ENCODE results near the gene BTBD16. TPM values are rescaled to one million over a fixed set of nuclear protein-coding genes. Genes with fewer than 3 reads are reported as not detected.
A peak's percentile ranks its signal among the peaks of the same experiment; 100 is the strongest.

The BTBD16 gene
- total RNA-seq, 4 donors from 2014 or later, result 0.42 to 1.2 TPM; not detected in 2

GRCh38 chr10:122363311-122363710 is 92.2 kb downstream of the BTBD16 start:
- no peak for DNase-seq (ENCODE audit: low spot score in 2 of 2)
- Histone ChIP-seq H3K9me3 (peaks cover 0 to 9% (median 2%) of the 10 kb centered on the region in 4 donors), H3K27me3 (no peaks in the 10 kb centered on the region), H3K36me3 (no peaks in the 10 kb centered on the region), H3K27ac (no peak overlapping the region), H3K4me1 (peaks cover 0 to 1% (median 0%) of the 10 kb centered on the region in 4 donors), H3K4me3 (no peak overlapping the region)
- WGBS, 2 donors, result 93 to 97% methylated on average over 2 of the region's 2 CpGs
- TF ChIP-seq EP300 (IDR thresholded peaks at IDR 0.05) (no peak), POLR2A (IDR thresholded peaks at IDR 0.05) (no peak)
- TF ChIP-seq, protein P1, sequence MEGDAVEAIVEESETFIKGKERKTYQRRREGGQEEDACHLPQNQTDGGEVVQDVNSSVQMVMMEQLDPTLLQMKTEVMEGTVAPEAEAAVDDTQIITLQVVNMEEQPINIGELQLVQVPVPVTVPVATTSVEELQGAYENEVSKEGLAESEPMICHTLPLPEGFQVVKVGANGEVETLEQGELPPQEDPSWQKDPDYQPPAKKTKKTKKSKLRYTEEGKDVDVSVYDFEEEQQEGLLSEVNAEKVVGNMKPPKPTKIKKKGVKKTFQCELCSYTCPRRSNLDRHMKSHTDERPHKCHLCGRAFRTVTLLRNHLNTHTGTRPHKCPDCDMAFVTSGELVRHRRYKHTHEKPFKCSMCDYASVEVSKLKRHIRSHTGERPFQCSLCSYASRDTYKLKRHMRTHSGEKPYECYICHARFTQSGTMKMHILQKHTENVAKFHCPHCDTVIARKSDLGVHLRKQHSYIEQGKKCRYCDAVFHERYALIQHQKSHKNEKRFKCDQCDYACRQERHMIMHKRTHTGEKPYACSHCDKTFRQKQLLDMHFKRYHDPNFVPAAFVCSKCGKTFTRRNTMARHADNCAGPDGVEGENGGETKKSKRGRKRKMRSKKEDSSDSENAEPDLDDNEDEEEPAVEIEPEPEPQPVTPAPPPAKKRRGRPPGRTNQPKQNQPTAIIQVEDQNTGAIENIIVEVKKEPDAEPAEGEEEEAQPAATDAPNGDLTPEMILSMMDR (IDR thresholded peaks at IDR 0.05), result no peak

DNA sequence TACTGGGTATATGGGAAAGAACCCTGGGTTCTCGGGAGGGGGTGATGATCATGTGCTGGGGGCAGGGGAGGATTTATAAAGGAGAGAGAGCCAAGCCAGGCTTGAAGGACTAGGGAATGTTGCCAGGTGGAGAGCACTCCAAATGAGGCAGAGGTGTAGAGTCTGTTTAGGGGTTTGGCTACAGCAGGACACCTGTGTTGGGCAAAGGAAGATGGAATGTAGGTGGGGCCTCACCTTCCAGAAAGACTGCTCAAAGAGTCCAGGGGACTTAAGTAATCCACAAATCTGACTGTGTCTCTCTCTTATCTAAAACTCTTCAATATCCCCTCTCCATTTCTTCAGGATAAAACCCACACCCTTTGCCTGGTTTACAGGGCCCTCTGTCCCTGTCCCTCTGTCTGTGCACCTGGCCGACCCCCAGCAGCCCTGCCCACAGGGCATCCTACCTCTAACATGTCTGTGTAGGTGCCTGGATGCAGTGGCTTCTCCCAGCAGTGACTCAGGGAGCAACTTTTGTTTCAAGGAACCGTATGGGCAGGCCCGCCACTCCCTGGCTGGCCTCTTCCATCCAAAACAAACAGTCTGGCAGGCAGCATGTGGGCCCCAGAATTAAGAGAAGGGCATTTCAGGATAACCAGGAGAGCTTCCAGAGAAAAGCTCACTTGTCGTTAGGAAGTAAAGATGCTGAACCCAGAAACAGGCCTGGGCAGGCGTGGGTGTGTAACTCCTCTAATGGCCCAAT is 92.8 kb downstream of the BTBD16 start:
- TF ChIP-seq, protein P1 (IDR thresholded peaks at IDR 0.05), result no peak
- TF ChIP-seq POLR2A (IDR thresholded peaks at IDR 0.05), result no peak
- no peak for TF ChIP-seq EP300 (IDR thresholded peaks at IDR 0.05)
- H3K27ac ChIP-seq, result no peak overlapping the region
- no peak overlapping the region for H3K4me3 ChIP-seq
- peaks cover 0 to 7% (median 0%) of the 10 kb centered on the region in 4 donors for H3K4me1 ChIP-seq
- no peaks in the 10 kb centered on the region for H3K27me3 ChIP-seq
- no peaks in the 10 kb centered on the region for H3K36me3 ChIP-seq
- DNase-seq (ENCODE audit: low spot score in 2 of 2), result no peak
- peaks cover 0 to 3% (median 2%) of the 10 kb centered on the region in 4 donors for H3K9me3 ChIP-seq
- 61% methylated on average over 6 of the region's 6 CpGs for WGBS, 2 donors

DNA sequence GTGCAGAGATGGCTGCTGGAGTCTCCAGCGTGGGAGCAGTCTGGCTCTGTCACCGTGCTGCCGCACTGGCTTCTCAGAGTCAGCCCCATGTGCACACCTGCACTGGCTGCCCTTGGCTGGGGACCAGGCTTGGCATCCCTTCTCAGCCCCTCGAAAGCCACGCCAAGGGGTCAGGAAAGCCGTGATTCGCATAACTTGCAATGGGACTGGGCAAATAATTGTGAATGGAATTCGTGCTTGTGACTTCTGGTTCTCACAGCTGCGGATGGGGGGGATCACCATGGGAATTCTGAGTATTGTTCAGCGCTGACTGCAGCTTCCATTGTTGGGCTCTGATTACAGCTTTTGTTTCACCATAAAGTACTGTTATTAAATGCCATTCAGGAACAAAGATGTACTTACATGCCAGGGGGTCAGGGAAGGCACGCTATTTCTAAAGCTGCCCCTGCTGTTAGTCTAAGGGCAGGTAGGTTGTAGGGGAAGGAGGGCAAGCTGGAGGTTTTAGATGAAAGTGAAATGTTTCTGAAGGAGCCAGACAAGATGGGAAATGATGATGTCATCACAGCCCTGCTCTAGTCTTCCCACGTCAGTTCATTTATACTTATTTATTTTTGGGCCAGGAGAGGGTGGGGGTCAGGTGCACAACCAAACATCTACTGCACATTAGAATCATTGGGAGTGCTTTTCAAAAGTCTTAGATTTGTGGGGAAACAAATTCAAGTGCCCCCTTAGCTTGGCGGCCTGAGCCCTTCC is 97.6 kb downstream of the BTBD16 start:
- H3K4me3 ChIP-seq, result peak overlapping the region in 1 of 4 donors; percentile 13
- WGBS, 2 donors, result 28 to 41% methylated on average over 13 of the region's 13 CpGs
- no peak for DNase-seq (ENCODE audit: low spot score in 2 of 2)
- TF ChIP-seq POLR2A (IDR thresholded peaks at IDR 0.05), result no peak
- no peak for TF ChIP-seq EP300 (IDR thresholded peaks at IDR 0.05)
- TF ChIP-seq, protein P1 (IDR thresholded peaks at IDR 0.05), result no peak
- no peaks in the 10 kb centered on the region for H3K27me3 ChIP-seq
- no peaks in the 10 kb centered on the region for H3K9me3 ChIP-seq
- H3K27ac ChIP-seq, result no peak overlapping the region
- no peaks in the 10 kb centered on the region for H3K36me3 ChIP-seq
- H3K4me1 ChIP-seq, result peaks cover 0 to 31% (median 11%) of the 10 kb centered on the region in 4 donors

DNA sequence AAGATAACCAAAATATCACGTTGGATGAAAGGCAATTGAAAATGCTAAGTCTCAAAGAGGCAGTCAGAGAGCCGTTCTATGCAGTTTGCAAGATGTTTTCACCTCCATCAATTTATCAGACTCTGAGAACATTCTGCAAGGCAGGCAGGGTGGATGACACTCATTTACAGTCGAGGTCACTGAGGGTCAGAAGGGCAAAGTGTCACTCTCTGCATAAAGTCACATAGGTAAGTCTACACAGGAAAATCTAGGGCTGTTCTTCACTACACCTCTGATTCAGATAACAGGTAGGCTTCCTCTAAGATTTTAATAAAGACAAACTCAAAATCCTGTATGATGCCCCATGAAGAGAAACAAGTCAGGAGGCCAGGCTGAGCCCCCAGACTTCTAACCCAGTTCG is 102.0 kb downstream of the BTBD16 start:
- H3K27me3 ChIP-seq, result no peaks in the 10 kb centered on the region
- H3K4me1 ChIP-seq, result peaks cover 0 to 60% (median 23%) of the 10 kb centered on the region in 4 donors
- 68 to 78% methylated on average over 4 of the region's 4 CpGs for WGBS, 2 donors
- no peaks in the 10 kb centered on the region for H3K9me3 ChIP-seq
- TF ChIP-seq POLR2A (IDR thresholded peaks at IDR 0.05), result no peak
- no peak for TF ChIP-seq EP300 (IDR thresholded peaks at IDR 0.05)
- TF ChIP-seq, protein P1 (IDR thresholded peaks at IDR 0.05), result no peak
- no peak overlapping the region for H3K4me3 ChIP-seq
- no peak for DNase-seq (ENCODE audit: low spot score in 2 of 2)
- no peaks in the 10 kb centered on the region for H3K36me3 ChIP-seq
- H3K27ac ChIP-seq, result peak overlapping the region; percentile 10 to 97 (median 84)

DNA sequence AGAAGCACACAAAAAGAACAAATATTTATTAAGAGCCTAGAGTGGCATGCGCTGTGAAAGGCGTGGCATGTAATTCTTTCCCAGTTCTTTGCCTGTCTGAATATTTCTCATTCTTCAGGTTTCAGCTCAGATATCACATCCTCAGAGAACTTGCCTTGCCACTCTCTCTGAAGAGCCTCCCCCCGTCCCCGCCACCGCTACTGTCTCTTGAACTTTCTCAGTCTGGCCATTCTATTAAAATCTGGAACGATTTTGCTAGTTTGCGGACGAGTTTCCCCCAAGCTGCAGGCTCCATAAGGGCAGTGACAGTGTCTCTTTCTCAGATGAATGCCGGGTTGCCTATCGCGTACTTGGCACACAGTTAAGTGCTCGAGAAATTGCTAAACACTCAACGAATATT is 102.6 kb downstream of the BTBD16 start:
- peaks cover 0 to 58% (median 23%) of the 10 kb centered on the region in 4 donors for H3K4me1 ChIP-seq
- H3K9me3 ChIP-seq, result no peaks in the 10 kb centered on the region
- DNase-seq (ENCODE audit: low spot score in 2 of 2), result no peak
- H3K27me3 ChIP-seq, result no peaks in the 10 kb centered on the region
- 3 to 5% methylated on average over 13 of the region's 13 CpGs for WGBS, 2 donors
- TF ChIP-seq, protein P1 (IDR thresholded peaks at IDR 0.05), result no peak
- TF ChIP-seq EP300 (IDR thresholded peaks at IDR 0.05), result no peak
- TF ChIP-seq POLR2A (IDR thresholded peaks at IDR 0.05), result no peak
- H3K27ac ChIP-seq, result peak overlapping the region; percentile 77 to 97 (median 90)
- no peaks in the 10 kb centered on the region for H3K36me3 ChIP-seq
- H3K4me3 ChIP-seq, result peak overlapping the region; percentile 56 to 91 (median 88)

Measured in tibial nerve (tissue), 4 donors.